Thyroid gland (tissue), 4 donors: ENCODE results near the gene TAP2. TPM values are rescaled to one million over a fixed set of nuclear protein-coding genes. Genes with fewer than 3 reads are reported as not detected.
"Not testable (repeated sequence)": the region's sequence is repeated elsewhere in the genome, so short reads cannot be mapped to it uniquely, and the experiment has no call there.

Experiments
- DNase-seq, 2 donors: peaks; one replicate each; pipeline ENCODE4 v3.0.0-alpha.2; 2019
- H3K27ac ChIP-seq, 3 donors: fragments of 200-600 bp; sonication (generic); 1 replicate in 2 of 3; 2 replicates in 1 of 3; pipeline ENCODE4 v1.5.1; 2016 to 2019; ENCODE audit warnings: mild to moderate bottlenecking in 1 of 3, moderate library complexity in 1 of 3
- H3K27me3 ChIP-seq: fragments of 200-600 bp; sonication (generic); one replicate; pipeline ENCODE4 v1.5.1; 2019
- H3K36me3 ChIP-seq, 2 donors: fragments of 200-600 bp; sonication (generic); one replicate each; pipeline ENCODE4 v1.5.1; 2016 to 2019
- H3K4me1 ChIP-seq, 2 donors: fragments of 200-600 bp; sonication (generic); one replicate each; pipeline ENCODE4 v1.5.1; 2017 to 2019
- H3K4me3 ChIP-seq, 3 donors: fragments of 200-600 bp; sonication (generic); replicated peaks in 1 of 3; 1 replicate in 2 of 3; 2 replicates in 1 of 3; pipeline ENCODE4 v1.5.1; 2016; ENCODE audit warnings: mild to moderate bottlenecking in 1 of 3
- H3K9me3 ChIP-seq: fragments of 200-600 bp; sonication (generic); one replicate; pipeline ENCODE4 v1.5.1; 2017
- POLR2A ChIP-seq, 2 donors: fragments of 450-650 bp; IDR thresholded peaks; one replicate each; pipeline ENCODE4 v1.6.1; 2017; ENCODE audit warnings: antibody characterized with exemption in 2 of 2, mild to moderate bottlenecking in 2 of 2, moderate library complexity in 1 of 2
- WGBS, 2 donors: methylation state at CpG; one replicate each; pipeline ENCODE4 v1.1.5; 2017; 5-methylcytosine and 5-hydroxymethylcytosine counted together
- intact Hi-C: fragments of 100-400 bp; cut with DNase I; formaldehyde crosslinking; loops from one replicate; pipeline ENCODE4 v1.15.1; 2023
- total RNA-seq, 4 donors: library from RNA; depleted of rRNA; stranded (reverse); fragments of >200 nt; gene quantifications; one replicate each; pipeline ENCODE4 v1.2.3, GENCODE V29; 2016
- TF ChIP-seq, protein P1 (sequence below), 6 experiments: fragments of 200-600 bp in 3 of 6; fragments of 450-650 bp in 3 of 6; sonication (generic) in 3 of 6; IDR thresholded peaks; one replicate each; pipeline ENCODE4 v1.5.1; 2016 to 2019; ENCODE audit warnings: antibody characterized with exemption in 6 of 6, mild to moderate bottlenecking in 2 of 6, inconsistent platforms in 1 of 6, moderate library complexity in 1 of 6

Gene TAP2
- total RNA-seq, 4 donors from 2014 or later = 6.9 to 31.9 (median 8.2) TPM

DNA sequence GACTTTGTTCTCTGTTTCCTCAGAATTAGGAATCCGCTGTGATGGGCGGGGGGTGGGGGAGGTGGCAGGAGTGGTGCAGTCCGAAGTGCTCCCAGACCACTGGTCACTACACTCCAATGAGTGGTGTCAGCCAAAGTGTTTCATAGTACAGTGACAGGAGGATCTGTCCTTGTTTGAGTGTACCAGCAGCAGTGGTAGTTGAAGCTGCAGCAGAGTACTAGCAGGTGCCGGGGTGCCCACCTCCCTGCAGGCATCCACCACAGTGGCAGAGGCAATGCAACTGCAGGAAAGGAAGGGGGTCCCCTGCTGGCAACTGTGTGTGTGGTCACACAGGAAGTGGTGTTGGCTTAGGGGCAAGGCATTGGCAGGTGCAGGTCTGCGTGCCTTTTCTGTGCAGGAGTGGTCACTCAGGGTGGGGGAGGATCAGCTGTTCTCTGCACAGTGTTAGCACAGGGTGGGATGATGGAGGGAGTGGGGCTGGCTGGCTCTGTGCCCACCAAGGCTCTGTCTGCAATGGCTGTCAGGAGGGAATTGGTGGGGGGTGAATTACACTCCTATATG is 31.4 kb downstream of the TAP2 start:
- no peaks in the 10 kb centered on the region for H3K4me1 ChIP-seq
- WGBS, 2 donors = 82 to 93% methylated on average over 4 to 5 of the region's 5 CpGs
- DNase-seq = no peak
- H3K4me3 ChIP-seq = no peak overlapping the region
- no peak overlapping the region for H3K27ac ChIP-seq
- intact Hi-C loops = no loop called here
- no peaks in the 10 kb centered on the region for H3K27me3 ChIP-seq
- H3K36me3 ChIP-seq = no peaks in the 10 kb centered on the region
- no peaks in the 10 kb centered on the region for H3K9me3 ChIP-seq
- no peak for TF ChIP-seq POLR2A (IDR thresholded peaks at IDR 0.05)

DNA sequence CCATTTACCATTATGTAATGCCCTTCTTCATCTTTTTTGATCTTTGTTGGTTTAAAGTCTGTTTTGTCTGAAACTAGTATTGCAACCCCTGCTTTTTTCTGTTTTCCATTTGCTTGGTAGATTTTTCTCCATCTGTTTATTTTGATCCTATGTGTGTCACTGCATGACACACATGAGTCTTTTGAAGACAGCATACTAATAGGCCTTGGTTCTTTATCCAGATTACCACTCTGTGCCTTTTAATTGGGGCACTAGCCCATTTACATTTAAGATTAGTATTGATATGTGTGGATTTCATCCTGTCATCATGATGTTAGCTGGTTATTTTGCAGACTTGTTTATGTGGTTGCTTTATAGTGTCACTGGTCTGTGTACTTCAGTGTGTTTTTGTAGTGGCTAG is 33.1 kb downstream of the TAP2 start:
- H3K9me3 ChIP-seq, H3K36me3 ChIP-seq, DNase-seq, intact Hi-C loops, H3K4me1 ChIP-seq, H3K4me3 ChIP-seq, H3K27ac ChIP-seq, H3K27me3 ChIP-seq: not testable (repeated sequence)

DNA sequence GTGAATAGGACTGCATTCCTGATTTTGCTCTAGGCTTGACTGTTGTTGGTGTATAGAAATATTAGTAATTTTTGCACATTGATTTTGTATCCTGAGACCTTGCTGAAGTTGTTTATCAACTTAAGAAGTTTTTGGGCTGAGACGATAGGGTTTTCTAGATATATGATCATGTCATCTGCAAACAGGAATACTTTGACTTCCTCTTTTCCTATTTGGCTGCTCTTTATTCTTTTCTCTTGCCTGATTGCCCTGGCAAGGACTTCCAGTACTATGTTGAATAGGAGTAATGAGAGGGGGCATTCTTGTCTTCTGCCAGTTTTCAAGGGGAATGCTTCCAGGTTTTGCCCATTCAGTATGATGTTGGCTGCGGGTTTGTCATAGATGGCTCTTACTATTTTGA is 35.1 kb downstream of the TAP2 start:
- H3K27me3 ChIP-seq = no peaks in the 10 kb centered on the region
- H3K4me3 ChIP-seq = no peak overlapping the region
- intact Hi-C loops = no loop called here
- no peaks in the 10 kb centered on the region for H3K36me3 ChIP-seq
- no peak for DNase-seq
- H3K27ac ChIP-seq = no peak overlapping the region
- no peaks in the 10 kb centered on the region for H3K4me1 ChIP-seq
- H3K9me3 ChIP-seq = no peaks in the 10 kb centered on the region
- no peak for TF ChIP-seq POLR2A (IDR thresholded peaks at IDR 0.05)
- TF ChIP-seq, protein P1, sequence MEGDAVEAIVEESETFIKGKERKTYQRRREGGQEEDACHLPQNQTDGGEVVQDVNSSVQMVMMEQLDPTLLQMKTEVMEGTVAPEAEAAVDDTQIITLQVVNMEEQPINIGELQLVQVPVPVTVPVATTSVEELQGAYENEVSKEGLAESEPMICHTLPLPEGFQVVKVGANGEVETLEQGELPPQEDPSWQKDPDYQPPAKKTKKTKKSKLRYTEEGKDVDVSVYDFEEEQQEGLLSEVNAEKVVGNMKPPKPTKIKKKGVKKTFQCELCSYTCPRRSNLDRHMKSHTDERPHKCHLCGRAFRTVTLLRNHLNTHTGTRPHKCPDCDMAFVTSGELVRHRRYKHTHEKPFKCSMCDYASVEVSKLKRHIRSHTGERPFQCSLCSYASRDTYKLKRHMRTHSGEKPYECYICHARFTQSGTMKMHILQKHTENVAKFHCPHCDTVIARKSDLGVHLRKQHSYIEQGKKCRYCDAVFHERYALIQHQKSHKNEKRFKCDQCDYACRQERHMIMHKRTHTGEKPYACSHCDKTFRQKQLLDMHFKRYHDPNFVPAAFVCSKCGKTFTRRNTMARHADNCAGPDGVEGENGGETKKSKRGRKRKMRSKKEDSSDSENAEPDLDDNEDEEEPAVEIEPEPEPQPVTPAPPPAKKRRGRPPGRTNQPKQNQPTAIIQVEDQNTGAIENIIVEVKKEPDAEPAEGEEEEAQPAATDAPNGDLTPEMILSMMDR (IDR thresholded peaks at IDR 0.05) = no peak
- WGBS, 2 donors = 53 to 56% methylated on average over 2 of the region's 2 CpGs

DNA sequence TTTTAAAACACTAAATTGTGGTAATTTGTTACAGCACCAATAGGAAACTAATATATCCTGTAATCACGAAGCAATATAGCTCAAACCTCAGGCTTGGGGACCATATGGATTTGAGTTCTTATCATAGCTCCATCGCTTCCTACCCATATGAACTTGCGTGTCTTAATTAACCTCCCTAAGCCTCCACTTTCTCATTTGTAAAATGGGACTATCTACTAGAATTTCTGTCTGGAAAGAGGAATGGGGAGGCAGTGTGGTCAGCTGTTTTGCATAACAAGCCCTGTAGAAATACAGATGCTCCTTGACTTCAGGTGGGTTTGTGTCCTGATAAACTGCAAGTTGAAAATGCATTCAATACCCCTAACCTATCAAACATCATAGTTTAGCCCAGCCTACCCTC is 38.8 kb downstream of the TAP2 start:
- 78 to 83% methylated on average over 3 of the region's 3 CpGs for WGBS, 2 donors
- H3K27me3 ChIP-seq = no peaks in the 10 kb centered on the region
- no peak for TF ChIP-seq POLR2A (IDR thresholded peaks at IDR 0.05)
- TF ChIP-seq, protein P1 (IDR thresholded peaks at IDR 0.05) = no peak
- intact Hi-C loops = loop anchor here (5.0 to 10.0 kb wide), 2 partner anchors 95 to 387 kb away; no protein-coding TSS in a partner anchor
- no peak for DNase-seq
- H3K4me1 ChIP-seq = no peaks in the 10 kb centered on the region
- no peaks in the 10 kb centered on the region for H3K9me3 ChIP-seq
- H3K27ac ChIP-seq = no peak overlapping the region
- H3K4me3 ChIP-seq = no peak overlapping the region
- H3K36me3 ChIP-seq = no peaks in the 10 kb centered on the region

DNA sequence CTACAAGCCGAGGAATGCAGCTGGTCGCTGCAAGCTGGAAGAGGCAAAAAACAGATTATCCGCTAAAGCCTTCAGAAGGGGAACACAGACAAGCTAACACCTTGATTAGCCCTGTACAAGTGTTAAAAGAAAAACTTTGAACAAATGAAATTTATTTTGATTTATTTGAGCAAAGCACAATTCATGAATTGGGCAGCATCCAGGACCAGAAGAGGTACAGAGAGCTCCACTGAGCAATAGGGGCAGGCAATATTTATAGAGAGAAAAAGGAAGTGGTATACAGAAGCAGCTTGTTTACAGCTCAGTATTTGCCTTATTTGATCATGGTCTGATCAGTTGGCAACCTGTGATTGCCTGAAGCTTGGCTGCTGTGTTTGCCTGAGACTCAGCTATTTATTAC is 39.4 kb downstream of the TAP2 start:
- no peak overlapping the region for H3K4me3 ChIP-seq
- TF ChIP-seq, protein P1 (IDR thresholded peaks at IDR 0.05) = no peak
- TF ChIP-seq POLR2A (IDR thresholded peaks at IDR 0.05) = no peak
- no peaks in the 10 kb centered on the region for H3K9me3 ChIP-seq
- H3K36me3 ChIP-seq = no peaks in the 10 kb centered on the region
- intact Hi-C loops = loop anchor here (5.0 to 10.0 kb wide), 2 partner anchors 94 to 387 kb away; no protein-coding TSS in a partner anchor
- H3K27me3 ChIP-seq = no peaks in the 10 kb centered on the region
- 94% methylated on average over 3 of the region's 3 CpGs for WGBS, 2 donors
- no peak for DNase-seq
- no peaks in the 10 kb centered on the region for H3K4me1 ChIP-seq
- no peak overlapping the region for H3K27ac ChIP-seq

DNA sequence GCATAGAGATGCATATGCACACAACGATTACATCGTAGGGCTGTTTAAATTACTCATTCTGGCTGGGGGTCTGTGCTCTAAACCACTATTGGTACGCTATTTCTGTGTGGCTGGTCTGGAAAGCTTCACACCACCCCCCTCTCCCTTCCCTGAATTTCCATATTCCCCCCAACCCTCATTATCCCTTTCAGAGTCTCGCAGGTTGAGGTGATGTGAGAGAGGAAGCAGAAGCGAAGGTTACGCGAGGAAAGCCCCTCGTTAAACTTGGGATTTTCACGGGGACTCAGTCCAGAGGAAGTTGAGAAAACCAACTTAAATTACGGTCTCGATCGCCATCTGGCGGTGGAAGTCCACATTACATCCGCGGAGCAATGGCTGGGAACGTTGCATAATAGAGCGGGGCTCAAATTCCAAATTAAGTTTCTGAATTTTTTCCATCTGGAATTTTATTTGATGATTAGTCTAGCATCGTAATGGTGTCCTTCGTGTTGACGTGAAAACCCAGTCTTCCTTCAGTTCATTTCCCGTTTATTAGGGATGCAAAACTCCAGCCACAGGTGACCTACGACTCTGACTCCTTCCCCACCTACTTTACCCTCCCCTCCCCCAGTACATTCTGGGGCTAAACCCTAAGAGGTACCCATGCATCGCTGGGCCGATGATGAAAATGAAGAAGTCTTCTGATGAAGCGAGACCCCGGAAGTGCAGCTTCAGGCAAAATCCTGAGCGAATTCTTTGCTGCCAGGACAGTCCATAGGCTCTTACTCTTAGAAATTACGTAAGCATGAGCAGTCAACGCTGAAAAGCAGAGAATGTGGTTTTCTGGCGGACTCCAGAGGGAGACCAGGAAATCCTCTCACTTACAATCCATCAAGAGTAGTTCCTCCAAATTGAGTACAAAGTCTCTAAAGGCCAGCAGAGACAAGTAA is 41.4 kb downstream of the TAP2 start:
- intact Hi-C loops = loop anchor here (5.0 to 10.0 kb wide), 2 partner anchors 92 to 385 kb away; no protein-coding TSS in a partner anchor
- no peaks in the 10 kb centered on the region for H3K27me3 ChIP-seq
- H3K9me3 ChIP-seq = no peaks in the 10 kb centered on the region
- no peak for TF ChIP-seq POLR2A (IDR thresholded peaks at IDR 0.05)
- TF ChIP-seq, protein P1 (IDR thresholded peaks at IDR 0.05) = peak; percentile 81 to 92 (median 87)
- DNase-seq = peak; percentile 66 to 71
- H3K27ac ChIP-seq = no peak overlapping the region
- H3K36me3 ChIP-seq = no peaks in the 10 kb centered on the region
- H3K4me1 ChIP-seq = no peaks in the 10 kb centered on the region
- H3K4me3 ChIP-seq = no peak overlapping the region
- 9 to 10% methylated on average over 30 of the region's 30 CpGs for WGBS, 2 donors
